GM18508 (cell line): ENCODE results near the gene ZBTB7C.

Experiments used
- ATAC-seq: cut with Tn5 transposase; IDR thresholded peaks from one replicate; pipeline ENCODE4 v1.9.1; 2021; ENCODE audit warnings: moderate number of reproducible peaks; ENCODE audit not compliant: insufficient read depth, unreplicated experiment

The ZBTB7C gene

GRCh38 chr18:47996091-47996541, 413.1 kb downstream of the ZBTB7C start:
- ATAC-seq, result no peak

GRCh38 chr18:47995654-47996053, 413.5 kb downstream of the ZBTB7C start:
- ATAC-seq, result no peak

- no peak for ATAC-seq
Observed at GRCh38 chr18:47993409-47993808, 415.8 kb downstream of the ZBTB7C start.

GRCh38 chr18:47992976-47993375, 416.2 kb downstream of the ZBTB7C start:
- ATAC-seq, result no peak

- no peak for ATAC-seq
Observed at GRCh38 chr18:47992266-47992665, 416.9 kb downstream of the ZBTB7C start.

GRCh38 chr18:47990981-47991380, 418.2 kb downstream of the ZBTB7C start:
- ATAC-seq, result no peak

GRCh38 chr18:47987388-47987699, 421.8 kb downstream of the ZBTB7C start:
- ATAC-seq, result no peak

- no peak for ATAC-seq
Observed at GRCh38 chr18:47986620-47987387, 422.4 kb downstream of the ZBTB7C start.

- ATAC-seq, result no peak
Observed at GRCh38 chr18:47985866-47986265, 423.3 kb downstream of the ZBTB7C start.

- no peak for ATAC-seq
Observed at GRCh38 chr18:47984991-47985390, 424.2 kb downstream of the ZBTB7C start.

GRCh38 chr18:47983946-47984345, 425.2 kb downstream of the ZBTB7C start:
- ATAC-seq, result no peak

- no peak for ATAC-seq
Observed at GRCh38 chr18:47983055-47983454, 426.1 kb downstream of the ZBTB7C start.

GRCh38 chr18:47981830-47982229, 427.4 kb downstream of the ZBTB7C start:
- no peak for ATAC-seq

- ATAC-seq, result no peak
Observed at GRCh38 chr18:47981320-47981719, 427.9 kb downstream of the ZBTB7C start.

- ATAC-seq, result no peak
Observed at GRCh38 chr18:47979611-47980200, 429.5 kb downstream of the ZBTB7C start.

GRCh38 chr18:47978603-47979002, 430.6 kb downstream of the ZBTB7C start:
- no peak for ATAC-seq

- no peak for ATAC-seq
Observed at GRCh38 chr18:47978141-47978540, 431.0 kb downstream of the ZBTB7C start.
